ENCODE data around the gene SPN. TPM values are rescaled to one million over a fixed set of nuclear protein-coding genes. Genes with fewer than 3 reads are reported as not detected.

The SPN gene, protein sequence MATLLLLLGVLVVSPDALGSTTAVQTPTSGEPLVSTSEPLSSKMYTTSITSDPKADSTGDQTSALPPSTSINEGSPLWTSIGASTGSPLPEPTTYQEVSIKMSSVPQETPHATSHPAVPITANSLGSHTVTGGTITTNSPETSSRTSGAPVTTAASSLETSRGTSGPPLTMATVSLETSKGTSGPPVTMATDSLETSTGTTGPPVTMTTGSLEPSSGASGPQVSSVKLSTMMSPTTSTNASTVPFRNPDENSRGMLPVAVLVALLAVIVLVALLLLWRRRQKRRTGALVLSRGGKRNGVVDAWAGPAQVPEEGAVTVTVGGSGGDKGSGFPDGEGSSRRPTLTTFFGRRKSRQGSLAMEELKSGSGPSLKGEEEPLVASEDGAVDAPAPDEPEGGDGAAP
- total RNA-seq: not detected in 2 replicates

DNA sequence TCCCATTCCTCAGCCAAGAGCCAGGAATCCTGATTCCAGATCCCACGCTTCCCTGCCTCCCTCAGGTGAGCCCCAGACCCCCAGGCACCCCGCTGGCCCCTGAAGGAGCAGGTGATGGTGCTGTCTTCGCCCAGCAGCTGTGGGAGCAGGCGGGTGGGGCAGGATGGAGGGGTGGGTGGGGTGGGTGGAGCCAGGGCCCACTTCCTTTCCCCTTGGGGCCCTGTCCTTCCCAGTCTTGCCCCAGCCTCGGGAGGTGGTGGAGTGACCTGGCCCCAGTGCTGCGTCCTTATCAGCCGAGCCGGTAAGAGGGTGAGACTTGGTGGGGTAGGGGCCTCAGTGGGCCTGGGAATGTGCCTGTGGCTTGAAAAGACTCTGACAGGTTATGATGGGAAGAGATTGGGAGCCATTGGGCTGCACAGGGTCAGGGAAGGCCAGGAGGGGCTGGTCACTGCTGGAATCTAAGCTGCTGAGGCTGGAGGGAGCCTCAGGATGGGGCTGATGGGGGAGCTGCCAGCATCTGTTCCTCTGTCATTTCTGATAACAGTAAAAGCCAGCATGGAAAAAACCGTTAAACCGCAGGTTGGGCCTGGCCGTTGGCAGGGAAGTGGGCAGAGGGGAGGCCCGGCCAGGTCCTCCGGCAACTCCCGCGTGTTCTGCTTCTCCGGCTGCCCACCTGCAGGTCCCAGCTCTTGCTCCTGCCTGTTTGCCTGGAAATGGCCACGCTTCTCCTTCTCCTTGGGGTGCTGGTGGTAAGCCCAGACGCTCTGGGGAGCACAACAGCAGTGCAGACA is at the start of gene SPN:
Gene SPN, plus strand, starts transcription at position 232 of the 791 bp plus-strand sequence. Its CDS starts 482 bp downstream, at position 714.

DNA sequence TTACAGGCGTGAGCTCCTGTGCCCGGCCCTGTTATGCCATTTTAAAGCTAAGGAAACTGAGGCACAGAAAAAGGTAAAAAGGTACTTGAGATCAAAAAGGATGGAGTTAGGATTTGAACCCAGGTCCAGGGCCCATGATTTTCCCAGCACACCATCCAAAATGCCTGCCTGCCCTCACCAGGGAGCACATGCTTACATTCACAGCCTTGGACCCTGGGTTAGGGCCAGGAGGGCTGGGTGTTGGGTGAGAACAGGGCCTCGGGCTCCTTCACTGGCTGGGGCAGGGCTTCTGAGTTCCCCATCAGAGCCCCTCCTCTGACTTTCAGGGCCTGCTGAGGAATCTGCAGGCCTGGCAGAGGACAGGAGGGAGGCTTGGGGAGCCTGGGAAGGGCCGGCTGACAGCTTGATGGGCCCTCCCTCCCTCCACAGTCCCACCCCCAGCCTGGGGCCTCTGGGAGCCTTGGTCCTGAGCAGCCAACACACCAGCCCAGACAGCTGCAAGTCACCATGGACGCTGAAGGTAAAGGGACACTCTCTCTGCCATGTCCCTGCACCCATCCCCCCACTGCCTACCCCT is 15.7 kb downstream of the SPN start, which contains the start of gene QPRT:
Gene QPRT, plus strand, starts transcription at position 490 of the 577 bp plus-strand sequence. Its CDS starts 18 bp downstream, at position 508.

Other genes with a start within 250 kb of the SPN start
- gene BOLA2, start 208.9 kb upstream of the SPN start, total RNA-seq: 24.2 and 26.7 TPM in 2 replicates
- 40.3 and 43.8 TPM in 2 replicates for gene SLX1B, start 208.7 kb upstream of the SPN start, total RNA-seq
- 1.3 and 9.5 TPM in 2 replicates for gene SULT1A4, start 203.3 kb upstream of the SPN start, total RNA-seq
- 22.3 and 31.7 TPM in 2 replicates for gene NPIPB12, start 156.8 kb upstream of the SPN start, total RNA-seq
- gene QPRT, start 15.9 kb downstream of the SPN start, total RNA-seq: 0.10 TPM in 1 of 2 replicates, not detected in the other
- gene C16orf54, start 82.7 kb downstream of the SPN start, total RNA-seq: not detected in 2 replicates
- gene ZG16, start 115.0 kb downstream of the SPN start, total RNA-seq: not detected in 2 replicates
- gene KIF22, start 127.5 kb downstream of the SPN start, total RNA-seq: 39.2 and 48.9 TPM in 2 replicates
- 178 and 253 TPM in 2 replicates for gene MAZ, start 143.3 kb downstream of the SPN start, total RNA-seq
- 0.19 and 0.65 TPM in 2 replicates for gene PRRT2, start 148.9 kb downstream of the SPN start, total RNA-seq
- gene PAGR1, start 152.9 kb downstream of the SPN start, total RNA-seq: 22.5 and 23.7 TPM in 2 replicates
- gene MVP, start 157.2 kb downstream of the SPN start, total RNA-seq: 186 and 227 TPM in 2 replicates
- 80.7 and 87.2 TPM in 2 replicates for gene CDIPT, start 200.0 kb downstream of the SPN start, total RNA-seq
- gene SEZ6L2, start 236.3 kb downstream of the SPN start, total RNA-seq: 0.67 and 1.6 TPM in 2 replicates
- 0.33 and 0.48 TPM in 2 replicates for gene ASPHD1, start 237.2 kb downstream of the SPN start, total RNA-seq